HG02973 (cell line): Measurements from ENCODE around the gene SH3RF3.

Experiments used
- ATAC-seq: cut with Tn5 transposase; IDR thresholded peaks from one replicate; pipeline ENCODE4 v1.9.1; 2021; ENCODE audit warnings: moderate library complexity; ENCODE audit not compliant: unreplicated experiment

Gene SH3RF3

GRCh38 chr2:109385506-109385905 is 256.5 kb downstream of the SH3RF3 start:
- ATAC-seq = no peak

GRCh38 chr2:109386004-109386695 is 257.1 kb downstream of the SH3RF3 start:
- no peak for ATAC-seq

DNA sequence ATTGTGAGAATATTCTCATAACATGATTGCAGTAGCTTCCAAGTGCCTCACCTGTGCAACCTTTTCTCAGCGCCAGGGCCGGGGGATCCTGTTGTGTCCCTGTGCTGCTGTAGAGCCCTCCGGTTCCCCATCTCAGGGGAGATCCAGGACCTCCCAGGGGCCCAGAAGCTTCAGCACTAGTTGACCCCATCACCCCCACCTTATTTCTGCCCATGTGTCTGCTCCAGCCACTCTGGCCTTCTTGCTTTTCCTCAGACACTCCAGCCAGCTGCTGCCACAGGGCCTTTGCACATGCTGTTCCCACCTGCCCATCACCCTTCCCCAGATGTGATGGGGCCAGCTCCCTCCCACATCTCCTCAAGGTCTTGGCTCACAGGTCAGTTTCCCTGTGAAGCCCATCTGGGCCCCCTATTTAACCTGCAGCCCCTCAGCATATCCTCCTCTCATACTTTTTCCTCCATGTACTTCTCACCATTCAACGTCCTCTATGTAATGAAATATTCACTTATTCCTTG is 258.3 kb downstream of the SH3RF3 start:
- ATAC-seq = no peak

- no peak for ATAC-seq
Observed at GRCh38 chr2:109387778-109388469, 258.9 kb downstream of the SH3RF3 start.

- ATAC-seq = no peak
Observed at GRCh38 chr2:109391243-109391642, 262.2 kb downstream of the SH3RF3 start.

- no peak for ATAC-seq
Observed at GRCh38 chr2:109392140-109392539, 263.1 kb downstream of the SH3RF3 start.

- ATAC-seq = no peak
Observed at GRCh38 chr2:109392816-109393661, 264.0 kb downstream of the SH3RF3 start.

- no peak for ATAC-seq
Observed at GRCh38 chr2:109393662-109393972, 264.6 kb downstream of the SH3RF3 start.

- no peak for ATAC-seq
Observed at GRCh38 chr2:109395494-109396201, 266.6 kb downstream of the SH3RF3 start.

- ATAC-seq = no peak
Observed at GRCh38 chr2:109396202-109397180, 267.5 kb downstream of the SH3RF3 start.

- no peak for ATAC-seq
Observed at GRCh38 chr2:109397893-109398292, 268.9 kb downstream of the SH3RF3 start.

GRCh38 chr2:109398366-109399015 is 269.5 kb downstream of the SH3RF3 start:
- ATAC-seq = no peak

DNA sequence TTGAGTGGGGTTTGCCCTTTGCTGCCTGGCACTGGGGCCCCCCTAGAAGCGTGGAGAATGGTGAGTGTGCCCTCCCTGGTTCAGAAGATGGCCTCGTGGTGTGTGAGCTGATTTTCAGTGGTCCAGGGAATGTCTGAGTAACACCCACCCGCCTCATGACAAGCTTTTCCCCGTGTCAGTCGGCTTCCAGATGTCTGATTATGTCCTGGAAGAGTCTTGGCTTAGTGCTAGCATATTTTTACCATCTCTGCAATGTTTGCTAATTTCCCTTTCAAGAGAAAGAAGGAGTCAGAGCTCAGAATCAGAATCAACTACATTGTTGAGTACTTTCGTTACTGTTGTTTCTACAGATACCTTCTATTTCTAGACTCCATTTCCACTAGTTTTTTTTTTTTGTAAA is 270.1 kb downstream of the SH3RF3 start:
- no peak for ATAC-seq

DNA sequence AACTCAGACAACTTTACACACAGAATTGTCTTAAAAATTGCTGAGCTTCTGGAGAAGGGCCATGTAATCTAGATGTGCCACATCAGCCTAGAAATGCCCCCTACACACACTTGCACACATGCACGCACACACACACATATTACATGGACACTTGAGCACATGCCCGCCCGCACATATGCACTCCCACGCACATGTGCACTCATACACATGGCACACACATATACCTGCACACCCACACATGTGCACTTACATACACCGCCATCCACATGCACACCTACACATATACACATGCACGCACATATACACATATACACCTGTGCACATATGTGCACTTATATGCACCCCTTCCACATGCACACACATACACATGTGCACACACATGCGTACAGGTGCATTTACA is 271.1 kb downstream of the SH3RF3 start:
- no peak for ATAC-seq

- ATAC-seq = no peak
Observed at GRCh38 chr2:109401370-109401769, 272.4 kb downstream of the SH3RF3 start.

DNA sequence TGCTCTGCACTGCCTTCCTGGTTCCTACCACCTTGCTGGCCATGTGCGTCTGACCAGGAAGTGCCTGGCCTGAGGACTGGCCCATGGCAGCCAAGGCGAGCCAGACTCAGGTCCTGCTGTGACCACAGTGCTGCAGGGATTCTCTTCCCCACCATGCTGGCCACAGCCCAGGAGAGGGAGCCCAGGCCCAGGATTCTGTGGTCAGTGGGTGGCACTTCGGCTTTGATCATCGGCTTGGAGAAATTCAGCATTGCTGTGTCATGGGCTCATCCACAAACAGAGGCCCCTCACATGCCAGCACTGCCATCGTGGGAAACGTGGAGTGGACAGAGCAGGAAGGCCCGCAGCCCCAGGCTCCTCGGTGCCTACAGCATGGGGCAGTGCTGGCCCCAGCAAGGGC is 273.2 kb downstream of the SH3RF3 start:
- ATAC-seq = no peak

GRCh38 chr2:109402980-109403840 is 274.2 kb downstream of the SH3RF3 start:
- no peak for ATAC-seq

- ATAC-seq = no peak
Observed at GRCh38 chr2:109403841-109404201, 274.8 kb downstream of the SH3RF3 start.

DNA sequence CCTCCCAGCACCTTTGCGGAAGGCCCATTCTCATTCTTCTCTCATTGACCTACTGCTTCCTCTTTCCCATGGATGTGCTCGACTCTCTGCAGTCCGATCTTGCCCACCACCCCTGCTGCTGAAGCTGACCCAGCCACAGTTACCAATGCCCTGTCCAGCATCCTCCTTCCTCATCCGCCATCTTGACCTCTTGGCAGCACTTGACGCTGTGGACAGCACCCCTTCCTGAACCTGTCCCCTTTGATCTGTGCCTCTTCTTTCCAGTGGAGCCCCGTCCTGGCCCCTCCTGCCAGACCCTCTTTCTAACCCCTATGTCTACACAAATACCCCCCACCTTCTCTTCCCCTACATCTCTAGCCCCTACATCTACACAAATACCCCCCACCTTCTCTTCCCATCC is 275.7 kb downstream of the SH3RF3 start:
- ATAC-seq = no peak
